ENCODE data around the gene GIMAP8. TPM values are rescaled to one million over a fixed set of nuclear protein-coding genes. Genes with fewer than 3 reads are reported as not detected.

The GIMAP8 gene
- total RNA-seq, 1 experiment from 2014 or later: 0.10 TPM

DNA sequence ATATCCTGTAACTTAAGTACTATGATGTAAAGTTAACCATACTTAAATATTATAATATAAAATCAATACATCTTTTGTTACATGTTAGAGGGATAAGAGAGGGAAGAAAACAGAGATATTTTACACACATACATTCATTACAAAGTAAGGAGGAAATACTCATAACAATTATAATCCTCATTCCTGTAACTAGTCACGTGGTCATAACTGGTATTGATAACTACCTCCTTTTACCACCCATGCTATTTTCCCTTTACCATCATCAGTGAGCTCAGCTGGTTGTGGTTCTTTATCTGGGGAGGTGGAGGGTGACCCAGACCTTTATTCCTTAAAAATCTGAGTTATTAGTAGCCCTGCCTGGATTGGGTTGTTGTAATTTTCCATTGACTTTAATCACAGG is 8.3 kb downstream of the GIMAP8 start:
- POLR2A ChIA-PET: no interaction called here

DNA sequence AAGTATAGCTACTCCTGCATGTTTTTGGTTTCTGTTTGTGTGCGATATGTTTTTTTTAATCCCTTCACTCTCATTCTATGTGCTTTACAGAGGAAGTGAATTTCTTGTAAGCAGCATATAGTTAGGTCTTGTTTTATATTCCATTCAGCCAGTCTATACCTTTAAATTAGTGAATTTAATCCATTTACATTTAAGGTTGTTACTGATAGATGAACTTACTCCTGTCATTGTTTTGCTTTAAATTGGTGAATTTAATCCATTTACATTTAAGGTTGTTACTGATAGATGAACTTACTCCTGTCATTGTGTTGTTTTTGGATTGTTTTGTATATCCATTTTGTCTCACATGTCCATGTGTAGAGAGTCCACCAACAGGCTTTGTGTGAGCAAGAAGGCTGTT is 11.1 kb downstream of the GIMAP8 start:
- in situ Hi-C loops (cut with HindIII; ENCODE audit: low pct_unique_long_range_greater_than_20kb, low sequenced_read_pairs): no loop called here
- TF ChIP-seq, protein P1, sequence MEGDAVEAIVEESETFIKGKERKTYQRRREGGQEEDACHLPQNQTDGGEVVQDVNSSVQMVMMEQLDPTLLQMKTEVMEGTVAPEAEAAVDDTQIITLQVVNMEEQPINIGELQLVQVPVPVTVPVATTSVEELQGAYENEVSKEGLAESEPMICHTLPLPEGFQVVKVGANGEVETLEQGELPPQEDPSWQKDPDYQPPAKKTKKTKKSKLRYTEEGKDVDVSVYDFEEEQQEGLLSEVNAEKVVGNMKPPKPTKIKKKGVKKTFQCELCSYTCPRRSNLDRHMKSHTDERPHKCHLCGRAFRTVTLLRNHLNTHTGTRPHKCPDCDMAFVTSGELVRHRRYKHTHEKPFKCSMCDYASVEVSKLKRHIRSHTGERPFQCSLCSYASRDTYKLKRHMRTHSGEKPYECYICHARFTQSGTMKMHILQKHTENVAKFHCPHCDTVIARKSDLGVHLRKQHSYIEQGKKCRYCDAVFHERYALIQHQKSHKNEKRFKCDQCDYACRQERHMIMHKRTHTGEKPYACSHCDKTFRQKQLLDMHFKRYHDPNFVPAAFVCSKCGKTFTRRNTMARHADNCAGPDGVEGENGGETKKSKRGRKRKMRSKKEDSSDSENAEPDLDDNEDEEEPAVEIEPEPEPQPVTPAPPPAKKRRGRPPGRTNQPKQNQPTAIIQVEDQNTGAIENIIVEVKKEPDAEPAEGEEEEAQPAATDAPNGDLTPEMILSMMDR (IDR thresholded peaks at IDR 0.05): no peak
- TF ChIP-seq, protein P2, sequence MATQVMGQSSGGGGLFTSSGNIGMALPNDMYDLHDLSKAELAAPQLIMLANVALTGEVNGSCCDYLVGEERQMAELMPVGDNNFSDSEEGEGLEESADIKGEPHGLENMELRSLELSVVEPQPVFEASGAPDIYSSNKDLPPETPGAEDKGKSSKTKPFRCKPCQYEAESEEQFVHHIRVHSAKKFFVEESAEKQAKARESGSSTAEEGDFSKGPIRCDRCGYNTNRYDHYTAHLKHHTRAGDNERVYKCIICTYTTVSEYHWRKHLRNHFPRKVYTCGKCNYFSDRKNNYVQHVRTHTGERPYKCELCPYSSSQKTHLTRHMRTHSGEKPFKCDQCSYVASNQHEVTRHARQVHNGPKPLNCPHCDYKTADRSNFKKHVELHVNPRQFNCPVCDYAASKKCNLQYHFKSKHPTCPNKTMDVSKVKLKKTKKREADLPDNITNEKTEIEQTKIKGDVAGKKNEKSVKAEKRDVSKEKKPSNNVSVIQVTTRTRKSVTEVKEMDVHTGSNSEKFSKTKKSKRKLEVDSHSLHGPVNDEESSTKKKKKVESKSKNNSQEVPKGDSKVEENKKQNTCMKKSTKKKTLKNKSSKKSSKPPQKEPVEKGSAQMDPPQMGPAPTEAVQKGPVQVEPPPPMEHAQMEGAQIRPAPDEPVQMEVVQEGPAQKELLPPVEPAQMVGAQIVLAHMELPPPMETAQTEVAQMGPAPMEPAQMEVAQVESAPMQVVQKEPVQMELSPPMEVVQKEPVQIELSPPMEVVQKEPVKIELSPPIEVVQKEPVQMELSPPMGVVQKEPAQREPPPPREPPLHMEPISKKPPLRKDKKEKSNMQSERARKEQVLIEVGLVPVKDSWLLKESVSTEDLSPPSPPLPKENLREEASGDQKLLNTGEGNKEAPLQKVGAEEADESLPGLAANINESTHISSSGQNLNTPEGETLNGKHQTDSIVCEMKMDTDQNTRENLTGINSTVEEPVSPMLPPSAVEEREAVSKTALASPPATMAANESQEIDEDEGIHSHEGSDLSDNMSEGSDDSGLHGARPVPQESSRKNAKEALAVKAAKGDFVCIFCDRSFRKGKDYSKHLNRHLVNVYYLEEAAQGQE (IDR thresholded peaks at IDR 0.05; ENCODE audit: insufficient read depth in 1 of 2, low read depth in 2 of 2, low read length in 1 of 2): no peak
- TF ChIP-seq SIN3A (IDR thresholded peaks at IDR 0.05; ENCODE audit: borderline replicate concordance, insufficient read depth, low read depth, low read length) (no peak), POLR2AphosphoS5 (IDR thresholded peaks at IDR 0.05; ENCODE audit: low read depth, low read length) (no peak), TCF7L2 (IDR thresholded peaks at IDR 0.05; ENCODE audit: low read depth, low read length) (no peak)

More for the DNA sequence above, 8.3 kb downstream of the GIMAP8 start:
- DNase-seq (ENCODE audit: low read depth, low spot score) (no peak), ATAC-seq (no peak)
- CTCF ChIA-PET: no interaction called here
- TF ChIP-seq TCF7L2 (IDR thresholded peaks at IDR 0.05; ENCODE audit: low read depth, low read length): no peak
- no peak for TF ChIP-seq SIN3A (IDR thresholded peaks at IDR 0.05; ENCODE audit: borderline replicate concordance, insufficient read depth, low read depth, low read length)
- TF ChIP-seq, protein P2 (IDR thresholded peaks at IDR 0.05; ENCODE audit: insufficient read depth in 1 of 2, low read depth in 2 of 2, low read length in 1 of 2): no peak
- TF ChIP-seq, protein P1 (IDR thresholded peaks at IDR 0.05): no peak
- TF ChIP-seq POLR2AphosphoS5 (IDR thresholded peaks at IDR 0.05; ENCODE audit: low read depth, low read length): no peak
- in situ Hi-C loops (cut with HindIII; ENCODE audit: low pct_unique_long_range_greater_than_20kb, low sequenced_read_pairs): no loop called here
- intact Hi-C loops (cut with micrococcal nuclease; ENCODE audit: unreplicated experiment): no loop called here
- no peaks in the 10 kb centered on the region for H3K27me3 ChIP-seq (ENCODE audit: control insufficient read depth, insufficient read depth, low read length)
- BruUV-seq (replicated peaks): no TSS peak
- no peak overlapping the region for H3K27ac ChIP-seq (ENCODE audit: low read length)
- no peak overlapping the region for H3K4me3 ChIP-seq (ENCODE audit: low read depth in 2 of 2, low read length in 2 of 2)
- H3K9me3 ChIP-seq (ENCODE audit: control insufficient read depth, insufficient read depth, low read depth, low read length): no peaks in the 10 kb centered on the region
- no peaks in the 10 kb centered on the region for H3K36me3 ChIP-seq (ENCODE audit: control insufficient read depth, insufficient read depth, low read length)
- no peaks in the 10 kb centered on the region for H3K4me1 ChIP-seq (ENCODE audit: control insufficient read depth, insufficient read depth, low read length)

More for the DNA sequence above, 11.1 kb downstream of the GIMAP8 start:
- Histone ChIP-seq H3K36me3 (ENCODE audit: control insufficient read depth, insufficient read depth, low read length) (no peaks in the 10 kb centered on the region), H3K4me1 (ENCODE audit: control insufficient read depth, insufficient read depth, low read length) (no peaks in the 10 kb centered on the region), H3K27me3 (ENCODE audit: control insufficient read depth, insufficient read depth, low read length) (peaks cover 3% of the 10 kb centered on the region; the same call in 1 of the 2 replicates), H3K27ac (ENCODE audit: low read length) (no peak overlapping the region), H3K9me3 (ENCODE audit: control insufficient read depth, insufficient read depth, low read depth, low read length) (no peaks in the 10 kb centered on the region), H3K4me3 (ENCODE audit: low read depth in 2 of 2, low read length in 2 of 2) (no peak overlapping the region)
- ChIA-PET CTCF (no interaction called here), POLR2A (no interaction called here)
- BruUV-seq (replicated peaks): no TSS peak
- ATAC-seq (no peak), DNase-seq (ENCODE audit: low read depth, low spot score) (no peak)
- intact Hi-C loops (cut with micrococcal nuclease; ENCODE audit: unreplicated experiment): no loop called here
